Measurements from ENCODE around the gene LCTL.

DNA sequence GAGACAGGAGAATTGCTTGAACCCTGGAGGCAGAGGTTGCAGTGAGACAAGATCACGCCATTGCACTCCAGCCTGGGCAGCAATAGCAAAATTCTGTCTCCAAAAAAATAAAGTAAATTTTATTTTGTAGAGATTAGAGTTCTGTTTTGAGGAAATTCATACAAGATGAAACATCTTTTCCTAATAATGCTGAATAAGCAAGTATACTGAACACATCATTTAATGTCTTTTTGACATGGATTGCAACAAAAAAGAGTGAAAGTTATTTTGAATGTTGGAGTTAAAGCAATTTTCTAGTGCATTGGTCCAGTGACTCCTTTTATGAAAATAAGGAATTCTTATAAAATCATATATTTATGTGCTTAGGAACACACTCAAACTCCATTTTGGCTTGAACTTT is 20.5 kb downstream of the LCTL start:
- no peak for TF ChIP-seq CTCF (IDR thresholded peaks at IDR 0.05; ENCODE audit: low read length)
- TF ChIP-seq EZH2 (IDR thresholded peaks at IDR 0.05; ENCODE audit: borderline replicate concordance, low read length), result no peak

All from OCI-LY1 (cell line).